K562 (cell line): ENCODE measurements around the gene ITPK1. TPM values are rescaled to one million over a fixed set of nuclear protein-coding genes. Genes with fewer than 3 reads are reported as not detected.

ENCODE experiments used
- ATAC-seq: fragments of 200-7000 bp; cut with Tn5 transposase; 3 replicates; pipeline ENCODE4 v1.9.1; 2020; ENCODE audit warnings: moderate library complexity
- BruUV-seq: library from RNA; stranded (reverse); fragments of 400-500 nt; replicated peaks from 2 replicates; lab custom pipeline; 2021; lab: Mats Ljungman, UMichigan
- CTCF ChIA-PET: fragments of 300-600 bp; formaldehyde crosslinking; extraction: SDS; loops from one replicate; lab custom pipeline; 2021; ENCODE audit warnings: low intra/inter-chr PET ratio; lab: Yijun Ruan, JAX
- POLR2A ChIA-PET: fragments of 300-600, 350-650 bp; sonication (Branson Sonifier 250); formaldehyde crosslinking; extraction: SDS; loops from one replicate; lab custom pipeline; 2021; ENCODE audit warnings: antibody characterized with exemption, inconsistent platforms; lab: Yijun Ruan, JAX
- DNase-seq, 4 experiments: peaks; one replicate each; pipeline versions ENCODE4 v3.0.0 to v3.0.0-alpha.2; 2011 to 2018; ENCODE audit warnings: low spot score in 3 of 4, mixed read lengths in 3 of 4; ENCODE audit errors: extremely low read depth in 1 of 4
- FAIRE-seq: peaks from 2 replicates; lab custom pipeline; 2011; peaks lifted over from hg19 to GRCh38; lab: Jason Lieb, UNC
- H2AFZ ChIP-seq: 2 replicates; pipeline ENCODE4 v1.6.0; 2011; ENCODE audit warnings: low read depth, low read length, control low read depth, inconsistent platforms
- H3K27ac ChIP-seq: fragments of 200-600 bp; 3 replicates; pipeline ENCODE4 v1.8.0; 2011; ENCODE audit warnings: low read depth, mild to moderate bottlenecking, control low read depth, inconsistent platforms, low read length, moderate library complexity, mixed read lengths; ENCODE audit errors: extremely low read depth
- H3K27me3 ChIP-seq, 2 experiments: fragments of 300-600 bp in 1 of 2; 2 replicates in 1 of 2; 3 replicates in 1 of 2; pipeline versions ENCODE4 v1.6.0 to v1.8.0; 2011; ENCODE audit warnings: inconsistent platforms in 2 of 2, low read length in 2 of 2, mild to moderate bottlenecking in 1 of 2, mixed read lengths in 1 of 2, moderate library complexity in 1 of 2; ENCODE audit not compliant: control insufficient read depth in 2 of 2, insufficient read depth in 2 of 2
- H3K36me3 ChIP-seq: fragments of 300-600 bp; 3 replicates; pipeline ENCODE4 v1.8.0; 2011; ENCODE audit warnings: mild to moderate bottlenecking, low read length, inconsistent platforms; ENCODE audit not compliant: control insufficient read depth, insufficient read depth
- H3K4me1 ChIP-seq, 2 experiments: fragments of 200-600 bp in 1 of 2; replicated peaks in 1 of 2; 2 replicates in 1 of 2; 3 replicates in 1 of 2; pipeline versions ENCODE4 v1.5.1 to v1.8.0; 2011; ENCODE audit warnings: inconsistent platforms in 2 of 2, low read length in 2 of 2, mild to moderate bottlenecking in 1 of 2, mixed read lengths in 1 of 2, moderate library complexity in 1 of 2; ENCODE audit not compliant: control insufficient read depth in 2 of 2, insufficient read depth in 2 of 2
- H3K4me2 ChIP-seq: 2 replicates; pipeline ENCODE4 v1.6.1; 2011; ENCODE audit warnings: low read length, control low read depth, inconsistent platforms, mixed read lengths; ENCODE audit not compliant: insufficient read depth
- H3K4me3 ChIP-seq: fragments of 200-600 bp; sonication (generic), shearing (Covaris generic); 2 replicates; pipeline ENCODE4 v1.5.1; 2016; ENCODE audit warnings: control low read depth, inconsistent platforms
- H3K79me2 ChIP-seq: fragments of 200-600 bp; 3 replicates; pipeline ENCODE4 v1.8.0; 2011; ENCODE audit warnings: low read length, inconsistent platforms; ENCODE audit not compliant: control insufficient read depth, insufficient read depth
- H3K9ac ChIP-seq, 2 experiments: 2 replicates each; pipeline versions ENCODE4 v1.6.0 to v1.6.1; 2011; ENCODE audit warnings: low read depth in 2 of 2, low read length in 2 of 2, control low read depth in 1 of 2, inconsistent platforms in 1 of 2, mild to moderate bottlenecking in 1 of 2, mixed read lengths in 1 of 2; ENCODE audit not compliant: insufficient read depth in 1 of 2
- H3K9me1 ChIP-seq: one replicate; pipeline ENCODE4 v1.6.0; 2011; ENCODE audit warnings: inconsistent platforms, mild to moderate bottlenecking, low read length, moderate library complexity; ENCODE audit not compliant: control insufficient read depth, insufficient read depth
- H3K9me3 ChIP-seq: replicated peaks from 2 replicates; pipeline ENCODE4 v1.5.1; 2011; ENCODE audit warnings: low read depth, low read length, inconsistent platforms; ENCODE audit not compliant: control insufficient read depth, insufficient read depth
- H4K20me1 ChIP-seq: replicated peaks from 2 replicates; pipeline ENCODE4 v1.6.1; 2011; ENCODE audit warnings: low read length, inconsistent platforms, mixed read lengths; ENCODE audit not compliant: control insufficient read depth, insufficient read depth
- CBFA2T2 ChIP-seq: fragments of 450-650 bp; conservative IDR thresholded peaks from 2 replicates; pipeline ENCODE4 v1.6.1; 2017; ENCODE audit warnings: mild to moderate bottlenecking
- CREM ChIP-seq: IDR thresholded peaks from 2 replicates; pipeline ENCODE4 v1.6.1; 2014; ENCODE audit warnings: antibody characterized with exemption, low read depth
- FOXA1 ChIP-seq: fragments of 450-650 bp; IDR thresholded peaks from 2 replicates; pipeline ENCODE4 v1.6.1; 2016; ENCODE audit warnings: mild to moderate bottlenecking, borderline replicate concordance
- GABPB1 ChIP-seq: sonication (generic); formaldehyde crosslinking; IDR thresholded peaks from 2 replicates; pipeline ENCODE4 v1.8.0; 2022; ENCODE audit warnings: mild to moderate bottlenecking, missing genetic modification reagents
- IFI16 ChIP-seq: fragments of 250-450 bp; sonication (Bioruptor Pico); IDR thresholded peaks from 2 replicates; pipeline ENCODE4 v2.1.2; 2022; ENCODE audit warnings: mild to moderate bottlenecking, inconsistent platforms
- NCOA6 ChIP-seq: fragments of 450-650 bp; IDR thresholded peaks from 2 replicates; pipeline ENCODE4 v1.6.1; 2017; ENCODE audit warnings: mild to moderate bottlenecking
- NUFIP1 ChIP-seq: fragments of 450-650 bp; IDR thresholded peaks from 2 replicates; pipeline ENCODE4 v1.6.1; 2018; ENCODE audit not compliant: partially characterized antibody
- RBM14 ChIP-seq: fragments of 200-400 bp; formaldehyde crosslinking; IDR thresholded peaks from 2 replicates; pipeline ENCODE4 v1.6.1; 2018; ENCODE audit warnings: low read depth, mild to moderate bottlenecking, low read length, moderate library complexity, borderline replicate concordance; ENCODE audit not compliant: insufficient read depth
- SRSF1 ChIP-seq: fragments of 200-400 bp; formaldehyde crosslinking; IDR thresholded peaks from 2 replicates; pipeline ENCODE4 v1.6.1; 2017; ENCODE audit warnings: mild to moderate bottlenecking, low read depth, low read length, moderate library complexity
- SRSF9 ChIP-seq: fragments of 200-400 bp; formaldehyde crosslinking; IDR thresholded peaks from 2 replicates; pipeline ENCODE4 v1.6.1; 2017; ENCODE audit warnings: low read depth, low read length, borderline replicate concordance
- TEAD2 ChIP-seq: fragments of 450-650 bp; IDR thresholded peaks from 2 replicates; pipeline ENCODE4 v1.6.1; 2016; ENCODE audit warnings: missing genetic modification characterization, control low read depth, missing compliant biosample characterization
- ZNF143 ChIP-seq: sonication (generic); formaldehyde crosslinking; IDR thresholded peaks from 2 replicates; pipeline ENCODE4 v1.9.0; 2022; ENCODE audit warnings: mild to moderate bottlenecking, missing genetic modification reagents
- ZNF217 ChIP-seq: sonication (generic); formaldehyde crosslinking; IDR thresholded peaks from 2 replicates; pipeline ENCODE4 v1.8.0; 2022; ENCODE audit warnings: mild to moderate bottlenecking, missing genetic modification reagents
- ZNF224 ChIP-seq: sonication (generic); formaldehyde crosslinking; IDR thresholded peaks from 2 replicates; pipeline ENCODE4 v1.8.0; 2022; ENCODE audit warnings: mild to moderate bottlenecking, missing genetic modification reagents
- ZNF57 ChIP-seq: fragments of 450-650 bp; formaldehyde crosslinking; IDR thresholded peaks from 2 replicates; pipeline ENCODE4 v1.4.0; 2020; ENCODE audit warnings: mild to moderate bottlenecking, moderate library complexity
- WGBS: fragments of 100-300 bp; shearing (Covaris generic); methylation state at CpG from one replicate; pipeline ENCODE4 v1.1.6; 2016; ENCODE audit warnings: low coverage, mixed read lengths; ENCODE audit not compliant: insufficient coverage; ENCODE audit errors: missing lambda C conversion rate; 5-methylcytosine and 5-hydroxymethylcytosine counted together
- in situ Hi-C: fragments of 300-500 bp; cut with MboI; formaldehyde crosslinking; loops from 4 replicates; pipeline ENCODE4 v1.15.0; 2018; ENCODE audit warnings: inconsistent platforms, mixed read lengths
- intact Hi-C: fragments of 100-400 bp; cut with micrococcal nuclease; formaldehyde crosslinking; loops from 2 replicates; pipeline ENCODE4 v1.14.2; 2022
- polyA plus RNA-seq, 8 experiments: library from polyadenylated mRNA; depleted of rRNA in 4 of 8; stranded (reverse) in 5 of 8; unstranded in 3 of 8; fragments of >200 nt; fragmentation: Nextera tagmentation in 2 of 8; fragmentation: Illumina TruSeq in 1 of 8; extraction: Ambion mirVana in 2 of 8; extraction: Trizol in 1 of 8; gene quantifications; 2 replicates each; pipeline versions ENCODE4 v1.2.1 to v1.2.3, GENCODE V29; 2011 to 2014; ENCODE audit warnings: inconsistent platforms in 1 of 8, missing spikeins in 1 of 8
- total RNA-seq, 7 experiments: library from RNA; depleted of rRNA in 6 of 7; stranded (reverse); fragments of >200 nt in 6 of 7; fragmentation: Illumina TruSeq in 2 of 7; extraction: Trizol in 2 of 7; gene quantifications; 2 replicates each; pipeline versions ENCODE4 v1.2.1 to v1.2.3, GENCODE V29; 2011 to 2021; ENCODE audit warnings: low replicate concordance in 1 of 7
- TF ChIP-seq, protein P1 (sequence below): fragments of 450-650 bp; IDR thresholded peaks from 2 replicates; pipeline ENCODE4 v1.6.1; 2017; ENCODE audit warnings: mild to moderate bottlenecking, moderate library complexity

ITPK1 gene
- total and polyA plus RNA-seq, 9 of the 15 experiments (the other 6 are each of a cell fraction or from before 2014, with no cell fraction given), result 1.2 to 39.2 (median 23.0) TPM

DNA sequence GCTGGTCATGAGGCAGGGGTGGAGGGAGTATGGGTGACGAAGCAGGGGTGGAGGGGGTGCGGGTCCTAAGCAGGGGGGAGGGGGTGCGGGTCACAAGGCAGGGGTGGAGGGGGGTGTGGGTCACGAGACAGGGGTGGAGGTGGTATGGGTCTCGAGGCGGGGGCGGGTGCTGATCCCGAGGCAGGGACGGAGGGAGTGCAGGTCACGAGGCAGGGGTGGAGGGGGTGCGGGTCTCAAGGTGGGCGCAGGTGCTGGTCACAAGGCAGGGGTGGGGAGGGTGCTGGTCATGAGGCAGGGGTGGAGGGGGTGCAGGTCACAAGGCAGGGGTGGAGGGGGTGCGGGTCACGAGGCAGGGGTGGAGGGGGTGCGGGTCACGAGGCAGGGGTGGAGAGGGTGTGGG lies 56.5 kb downstream of the ITPK1 start:
- peaks cover 3% of the 10 kb centered on the region; the same call in 1 of the 3 replicates for H3K79me2 ChIP-seq
- WGBS, result 100% methylated on average over 1 of the region's 16 CpGs
- H3K36me3 ChIP-seq, result no peaks in the 10 kb centered on the region
- peaks cover 5 to 6% of the 10 kb centered on the region in 2 experiments; a peak in 2 of 5 replicates for H3K4me1 ChIP-seq
- H3K4me2 ChIP-seq, result no peak overlapping the region
- no peak overlapping the region for H2AFZ ChIP-seq
- FAIRE-seq (no peak), DNase-seq (no peak), ATAC-seq (no peak)
- no peaks in the 10 kb centered on the region for H3K27me3 ChIP-seq
- H4K20me1 ChIP-seq, result peaks cover 4% of the 10 kb centered on the region; the same call in 1 of the 2 replicates
- H3K27ac ChIP-seq, result no peak overlapping the region
- H3K4me3 ChIP-seq, result no peak overlapping the region
- H3K9me1 ChIP-seq, result no peaks in the 10 kb centered on the region
- no TSS peak for BruUV-seq
- TF ChIP-seq TEAD2 (tag) (no peak), CBFA2T2 (no peak), GABPB1 (CRISPR knock-in tag) (no peak)
- intact Hi-C loops (no loop called here), in situ Hi-C loops (no loop called here)
- no peaks in the 10 kb centered on the region for H3K9me3 ChIP-seq
- no peak overlapping the region for H3K9ac ChIP-seq
- ChIA-PET POLR2A (no interaction called here), CTCF (no interaction called here)

DNA sequence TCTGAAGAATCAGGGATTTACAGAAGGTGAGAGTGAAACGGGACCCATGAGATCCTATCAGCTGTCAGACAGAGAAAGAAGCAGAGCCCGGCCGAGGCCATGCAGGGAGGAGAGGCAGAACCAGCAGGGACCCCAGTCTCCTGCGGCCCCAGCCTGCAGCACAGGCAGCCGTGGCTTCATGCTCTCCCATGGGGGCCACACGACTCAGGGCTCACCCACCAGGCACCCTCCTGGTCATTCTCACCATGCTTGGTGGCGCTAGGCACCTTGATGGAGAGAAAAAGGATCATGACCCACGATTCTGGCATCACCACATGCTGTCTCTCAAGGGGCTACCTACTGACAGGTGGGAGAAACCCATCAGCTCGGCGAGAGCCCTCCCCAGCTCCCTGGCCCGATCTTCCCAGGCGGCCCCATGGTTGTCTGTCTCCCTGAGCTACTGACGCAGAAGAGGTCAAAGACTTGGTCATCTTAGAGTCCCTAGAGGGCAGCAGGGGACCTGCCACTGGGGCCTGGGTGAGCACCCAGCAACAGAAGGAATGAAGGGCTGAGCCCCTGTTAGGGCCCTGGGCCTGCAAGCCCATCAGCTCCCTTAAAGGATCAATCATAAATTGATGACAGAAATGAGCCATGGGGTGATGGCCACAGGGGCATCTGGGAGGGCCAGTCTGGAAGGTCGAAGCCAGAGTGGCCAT lies 58.0 kb downstream of the ITPK1 start:
- DNase-seq (no peak), ATAC-seq (no peak), FAIRE-seq (no peak)
- H3K4me3 ChIP-seq, result no peak overlapping the region
- BruUV-seq, result no TSS peak
- no peak overlapping the region for H3K4me2 ChIP-seq
- H3K9me1 ChIP-seq, result no peaks in the 10 kb centered on the region
- intact Hi-C loops (no loop called here), in situ Hi-C loops (no loop called here)
- ChIA-PET CTCF (no interaction called here), POLR2A (interaction anchor here (0.6 kb wide), 1 partner anchor 1808 kb away, joined by 3 read pairs; no protein-coding TSS in a partner anchor)
- no peaks in the 10 kb centered on the region for H3K9me3 ChIP-seq
- H3K79me2 ChIP-seq, result peaks cover 3% of the 10 kb centered on the region; the same call in 1 of the 3 replicates
- H2AFZ ChIP-seq, result no peak overlapping the region
- H4K20me1 ChIP-seq, result peaks cover 4% of the 10 kb centered on the region; the same call in 1 of the 2 replicates
- H3K9ac ChIP-seq, result no peak overlapping the region
- WGBS, result 80% methylated on average over 9 of the region's 14 CpGs
- no peaks in the 10 kb centered on the region for H3K27me3 ChIP-seq
- no peaks in the 10 kb centered on the region for H3K36me3 ChIP-seq
- H3K4me1 ChIP-seq, result peaks cover 5 to 6% of the 10 kb centered on the region in 2 experiments; a peak in 2 of 5 replicates
- no peak overlapping the region for H3K27ac ChIP-seq
- TF ChIP-seq NUFIP1 (no peak), ZNF57 (CRISPR knock-in tag) (no peak), IFI16 (no peak), ZNF224 (CRISPR knock-in tag) (no peak), ZNF143 (CRISPR knock-in tag) (no peak), ZNF217 (CRISPR knock-in tag) (no peak), FOXA1 (no peak), RBM14 (no peak), CREM (no peak), NCOA6 (no peak), SRSF9 (no peak), SRSF1 (no peak)
- TF ChIP-seq, protein P1, sequence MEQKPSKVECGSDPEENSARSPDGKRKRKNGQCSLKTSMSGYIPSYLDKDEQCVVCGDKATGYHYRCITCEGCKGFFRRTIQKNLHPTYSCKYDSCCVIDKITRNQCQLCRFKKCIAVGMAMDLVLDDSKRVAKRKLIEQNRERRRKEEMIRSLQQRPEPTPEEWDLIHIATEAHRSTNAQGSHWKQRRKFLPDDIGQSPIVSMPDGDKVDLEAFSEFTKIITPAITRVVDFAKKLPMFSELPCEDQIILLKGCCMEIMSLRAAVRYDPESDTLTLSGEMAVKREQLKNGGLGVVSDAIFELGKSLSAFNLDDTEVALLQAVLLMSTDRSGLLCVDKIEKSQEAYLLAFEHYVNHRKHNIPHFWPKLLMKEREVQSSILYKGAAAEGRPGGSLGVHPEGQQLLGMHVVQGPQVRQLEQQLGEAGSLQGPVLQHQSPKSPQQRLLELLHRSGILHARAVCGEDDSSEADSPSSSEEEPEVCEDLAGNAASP, result no peak
